Ovary (tissue), 3 donors: Measurements from ENCODE around the gene HK3.

Experiments
- POLR2A ChIP-seq: fragments of 450-650 bp; IDR thresholded peaks from one replicate; pipeline ENCODE4 v1.6.1; 2017; ENCODE audit warnings: antibody characterized with exemption, mild to moderate bottlenecking, moderate library complexity
- TF ChIP-seq, protein P1 (sequence below), 3 donors: fragments of 450-650 bp in 2 of 3; fragments of 200-600 bp in 1 of 3; IDR thresholded peaks; one replicate each; pipeline versions ENCODE4 v1.5.1 to v1.8.0; 2016 to 2022; ENCODE audit warnings: antibody characterized with exemption in 3 of 3, mild to moderate bottlenecking in 1 of 3
- donor health status: DM: no; HTN: no; CAD: no.

DNA sequence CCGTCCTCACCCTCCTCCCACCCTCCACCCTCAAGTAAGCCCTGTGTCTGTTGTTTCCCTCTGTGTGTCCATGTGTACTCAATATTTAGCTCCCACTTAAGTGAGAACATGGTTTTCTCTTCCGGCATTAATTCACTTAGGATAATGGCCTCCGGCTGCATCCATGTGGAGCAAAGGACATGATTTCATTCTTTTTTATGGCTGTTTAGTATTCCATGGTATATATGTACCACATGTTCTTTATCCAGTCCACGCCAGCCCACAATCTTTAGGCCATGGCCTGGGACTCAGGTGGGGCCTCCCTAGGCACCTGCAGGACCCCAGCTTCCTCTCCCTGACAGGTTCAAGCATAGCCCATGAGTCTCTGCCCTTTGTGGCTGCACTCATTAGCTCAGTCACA is 65.9 kb downstream of the HK3 start:
- TF ChIP-seq, protein P1, sequence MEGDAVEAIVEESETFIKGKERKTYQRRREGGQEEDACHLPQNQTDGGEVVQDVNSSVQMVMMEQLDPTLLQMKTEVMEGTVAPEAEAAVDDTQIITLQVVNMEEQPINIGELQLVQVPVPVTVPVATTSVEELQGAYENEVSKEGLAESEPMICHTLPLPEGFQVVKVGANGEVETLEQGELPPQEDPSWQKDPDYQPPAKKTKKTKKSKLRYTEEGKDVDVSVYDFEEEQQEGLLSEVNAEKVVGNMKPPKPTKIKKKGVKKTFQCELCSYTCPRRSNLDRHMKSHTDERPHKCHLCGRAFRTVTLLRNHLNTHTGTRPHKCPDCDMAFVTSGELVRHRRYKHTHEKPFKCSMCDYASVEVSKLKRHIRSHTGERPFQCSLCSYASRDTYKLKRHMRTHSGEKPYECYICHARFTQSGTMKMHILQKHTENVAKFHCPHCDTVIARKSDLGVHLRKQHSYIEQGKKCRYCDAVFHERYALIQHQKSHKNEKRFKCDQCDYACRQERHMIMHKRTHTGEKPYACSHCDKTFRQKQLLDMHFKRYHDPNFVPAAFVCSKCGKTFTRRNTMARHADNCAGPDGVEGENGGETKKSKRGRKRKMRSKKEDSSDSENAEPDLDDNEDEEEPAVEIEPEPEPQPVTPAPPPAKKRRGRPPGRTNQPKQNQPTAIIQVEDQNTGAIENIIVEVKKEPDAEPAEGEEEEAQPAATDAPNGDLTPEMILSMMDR (IDR thresholded peaks at IDR 0.05) = no peak
- TF ChIP-seq POLR2A = no peak
